ENCODE measurements around the gene AGGF1. TPM values are rescaled to one million over a fixed set of nuclear protein-coding genes. Genes with fewer than 3 reads are reported as not detected.
"Not testable (repeated sequence)": the region's sequence is repeated elsewhere in the genome, so short reads cannot be mapped to it uniquely, and the experiment has no call there.

Gene AGGF1
- total RNA-seq, 2 experiments from 2014 or later = 27.7 to 33.5 TPM

- ChIA-PET CTCF (interaction anchor here (1.1 to 1.2 kb wide), 2 partner anchors 27 to 387 kb away, joined by 3 to 4 read pairs; partner anchors contain the start of gene WDR41), POLR2A (no interaction called here)
- no peak overlapping the region for H3K4me3 Mint-ChIP-seq
- H3K27ac Mint-ChIP-seq = no peak overlapping the region
- peaks cover 4% of the 10 kb centered on the region for H3K4me1 Mint-ChIP-seq (ENCODE audit: low read depth)
- no peaks in the 10 kb centered on the region for H3K27me3 Mint-ChIP-seq
- peaks cover 4% of the 10 kb centered on the region for H3K36me3 Mint-ChIP-seq (ENCODE audit: low read depth)
- intact Hi-C loops (cut with micrococcal nuclease) = no loop called here
- DNase-seq (no peak), ATAC-seq (no peak)
- no peaks in the 10 kb centered on the region for H3K9me3 Mint-ChIP-seq
- no peak for TF ChIP-seq CTCF (IDR thresholded peaks at IDR 0.05)
These were observed 74.6 kb downstream of the AGGF1 start for GRCh38 chr5:77104813-77105212.

GRCh38 chr5:77107035-77107434 is 76.8 kb downstream of the AGGF1 start:
- ATAC-seq; CTCF ChIA-PET; DNase-seq; H3K9me3 Mint-ChIP-seq; intact Hi-C loops (cut with micrococcal nuclease); H3K4me1 Mint-ChIP-seq (ENCODE audit: low read depth); H3K4me3 Mint-ChIP-seq; H3K27me3 Mint-ChIP-seq; H3K36me3 Mint-ChIP-seq (ENCODE audit: low read depth); H3K27ac Mint-ChIP-seq: not testable (repeated sequence)
- POLR2A ChIA-PET = interaction anchor here (1.2 kb wide), 1 partner anchor 30 kb away, joined by 4 read pairs; no protein-coding TSS in a partner anchor

Other genes starting within 250 kb of the AGGF1 start
- 1 to 10 TPM; 1.8 to 2.2 TPM for gene F2RL1, start 211.4 kb upstream of the AGGF1 start, total RNA-seq
- under 1 TPM; 0.36 to 0.81 TPM for gene S100Z, start 180.4 kb upstream of the AGGF1 start, total RNA-seq
- not detected for gene CRHBP, start 77.4 kb upstream of the AGGF1 start, total RNA-seq
- gene ZBED3, start 56.9 kb downstream of the AGGF1 start, total RNA-seq = 1 to 10 TPM; 5.2 to 6.8 TPM
- under 1 TPM in 1 of 2 experiments, not detected in 1; 0.47 TPM for gene PDE8B, start 180.3 kb downstream of the AGGF1 start, total RNA-seq

Measured in activated CD8-positive, alpha-beta T cell treated with anti-CD3 and anti-CD28 coated beads for 36 hours (primary cell).